Karpas-422 (cell line): ENCODE measurements around the gene SNX8. TPM values are rescaled to one million over a fixed set of nuclear protein-coding genes. Genes with fewer than 3 reads are reported as not detected.
A peak's percentile ranks its signal among the peaks of the same experiment; 100 is the strongest.

Experiments used
- DNase-seq: peaks from one replicate; pipeline ENCODE4 v3.0.0-alpha.2; 2015
- H2AFZ ChIP-seq: fragments of 200-600 bp; sonication (generic); 2 replicates; pipeline ENCODE4 v1.6.1; 2014; ENCODE audit warnings: antibody characterized with exemption, low read length, mixed read lengths
- H3K27ac ChIP-seq: fragments of 200-600 bp; sonication (generic); 2 replicates; pipeline ENCODE4 v1.5.1; 2014; ENCODE audit warnings: mild to moderate bottlenecking, low read length, moderate library complexity
- H3K27me3 ChIP-seq: fragments of 200-600 bp; sonication (generic); 2 replicates; pipeline ENCODE4 v1.6.1; 2014; ENCODE audit warnings: low read length, mixed read lengths
- H3K36me3 ChIP-seq: fragments of 200-600 bp; sonication (generic); 2 replicates; pipeline ENCODE4 v1.6.1; 2014; ENCODE audit warnings: low read length, mixed read lengths; ENCODE audit not compliant: insufficient read depth
- H3K4me1 ChIP-seq: fragments of 200-600 bp; sonication (generic); 2 replicates; pipeline ENCODE4 v1.6.1; 2014; ENCODE audit warnings: mild to moderate bottlenecking, low read length, mixed read lengths
- H3K4me2 ChIP-seq: fragments of 200-600 bp; sonication (generic); 2 replicates; pipeline ENCODE4 v1.6.1; 2014; ENCODE audit warnings: low read length, low read depth, mild to moderate bottlenecking; ENCODE audit not compliant: poor library complexity, severe bottlenecking
- H3K4me3 ChIP-seq: fragments of 200-600 bp; sonication (generic); 2 replicates; pipeline ENCODE4 v1.5.1; 2014; ENCODE audit warnings: mild to moderate bottlenecking, antibody characterized with exemption, low read length, mixed read lengths
- H3K79me2 ChIP-seq: fragments of 200-600 bp; sonication (generic); 2 replicates; pipeline ENCODE4 v1.6.1; 2014; ENCODE audit warnings: mild to moderate bottlenecking, low read length, mixed read lengths
- H3K9ac ChIP-seq: fragments of 200-600 bp; sonication (generic); 2 replicates; pipeline ENCODE4 v1.6.0; 2014; ENCODE audit warnings: low read length
- H3K9me2 ChIP-seq: fragments of 200-600 bp; sonication (generic), shearing (Covaris generic); replicated peaks from 2 replicates; pipeline ENCODE4 v1.6.0; 2014; ENCODE audit warnings: mild to moderate bottlenecking, low read length, moderate library complexity; ENCODE audit not compliant: insufficient read depth
- H3K9me3 ChIP-seq: fragments of 300-700, 200-600 bp; sonication (generic); 2 replicates; pipeline ENCODE4 v1.6.1; 2014; ENCODE audit warnings: low read length, mixed read lengths
- H4K20me1 ChIP-seq: fragments of 200-600 bp; sonication (generic); 2 replicates; pipeline ENCODE4 v1.6.1; 2014; ENCODE audit warnings: mild to moderate bottlenecking, antibody characterized with exemption, low read length, low read depth; ENCODE audit not compliant: insufficient read depth
- total RNA-seq: library from RNA; depleted of rRNA; stranded (reverse); fragments of >200 nt; shearing (Covaris generic); gene quantifications from 2 replicates; pipeline ENCODE4 v1.2.3, GENCODE V29; 2014; ENCODE audit warnings: low replicate concordance

Gene SNX8
- total RNA-seq, 1 experiment from 2014 or later = 2.6 TPM

DNA sequence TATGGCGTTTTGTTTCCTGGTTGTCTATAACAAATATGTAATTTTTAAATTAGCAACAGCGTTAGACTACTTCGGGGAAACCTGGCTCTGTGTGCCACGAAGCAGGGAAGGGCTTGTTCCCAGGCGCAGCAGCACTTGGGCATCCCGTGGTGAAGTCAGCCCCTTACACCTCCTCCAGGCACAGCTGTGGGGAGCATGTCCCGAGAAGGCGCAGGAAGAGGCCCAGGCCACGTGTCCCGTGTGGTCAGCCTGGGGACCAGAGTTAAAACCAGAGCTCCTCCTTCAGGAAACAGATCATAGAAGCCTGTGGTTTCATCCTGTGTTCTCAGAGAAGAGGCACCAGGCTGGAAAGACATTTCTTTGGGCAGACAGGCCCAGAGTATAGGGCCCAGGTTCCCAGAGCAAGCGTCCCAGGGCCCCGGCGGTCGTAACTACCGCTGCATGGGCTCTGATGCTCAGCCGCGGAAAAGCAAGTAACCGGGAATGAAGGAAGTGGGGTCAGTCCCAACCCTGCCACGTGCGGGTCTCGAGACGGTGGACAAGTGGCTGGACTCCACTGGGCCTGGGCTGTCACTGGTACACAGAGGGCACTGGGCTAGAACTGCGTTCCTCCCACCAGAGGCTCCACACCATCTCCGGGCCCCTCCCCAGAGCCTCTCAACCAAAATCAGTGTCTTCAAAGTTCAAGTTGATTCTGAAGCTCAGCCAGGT is 65.1 kb downstream of the SNX8 start:
- Histone ChIP-seq H3K9ac (no peak overlapping the region), H3K36me3 (no peaks in the 10 kb centered on the region), H3K27me3 (no peaks in the 10 kb centered on the region), H3K9me3 (no peaks in the 10 kb centered on the region), H3K4me1 (no peaks in the 10 kb centered on the region), H4K20me1 (no peaks in the 10 kb centered on the region), H3K79me2 (no peaks in the 10 kb centered on the region), H2AFZ (no peak overlapping the region), H3K4me2 (no peak overlapping the region), H3K27ac (no peak overlapping the region), H3K4me3 (no peak overlapping the region), H3K9me2 (no peaks in the 10 kb centered on the region)
- no peak for DNase-seq

DNA sequence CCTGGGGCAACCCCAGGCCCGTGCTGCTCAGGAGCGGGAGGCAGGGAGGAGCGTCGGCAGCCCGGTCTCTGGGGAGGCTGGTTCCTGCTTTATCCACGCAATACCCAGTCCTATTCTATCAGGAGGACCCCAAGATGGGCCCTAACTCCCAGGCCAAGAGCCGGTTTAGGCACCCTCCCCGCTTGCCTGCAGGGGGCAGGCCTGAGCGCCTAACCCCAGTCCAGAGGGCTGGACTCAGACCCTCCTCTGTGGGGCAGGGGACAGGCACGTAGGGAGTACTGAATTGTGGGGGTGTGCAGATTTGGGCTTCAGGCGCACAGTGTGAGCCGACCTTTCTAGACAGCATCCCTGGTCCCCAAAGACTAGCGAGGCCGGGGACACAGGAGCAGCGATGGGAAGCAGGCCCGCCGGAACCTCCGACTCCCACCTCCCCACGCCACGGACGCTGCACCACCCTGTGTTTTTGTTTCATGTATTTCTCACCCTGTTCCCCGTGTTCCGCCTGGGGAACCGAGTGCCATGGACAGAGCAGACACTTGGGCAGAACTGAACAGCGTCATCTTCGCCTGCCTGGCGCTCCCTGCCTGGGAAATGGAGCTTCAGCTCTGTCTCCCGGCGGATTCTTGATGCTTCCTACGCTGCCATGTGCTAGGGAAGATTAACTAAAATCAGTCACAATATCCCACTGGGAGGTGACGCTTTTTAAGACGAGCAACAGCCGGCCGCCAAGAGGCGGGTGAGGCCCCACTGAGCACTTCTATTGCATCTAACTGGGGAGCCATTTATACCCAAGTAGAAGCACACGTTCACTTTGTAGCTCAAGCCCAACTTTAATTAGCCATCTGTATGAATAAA is 66.9 kb downstream of the SNX8 start:
- Histone ChIP-seq H3K27me3 (no peaks in the 10 kb centered on the region), H3K27ac (no peak overlapping the region), H3K4me2 (no peak overlapping the region), H3K9me2 (no peaks in the 10 kb centered on the region), H3K9me3 (no peaks in the 10 kb centered on the region), H3K9ac (no peak overlapping the region), H2AFZ (no peak overlapping the region), H4K20me1 (no peaks in the 10 kb centered on the region), H3K36me3 (no peaks in the 10 kb centered on the region), H3K4me1 (peaks cover 13% of the 10 kb centered on the region), H3K79me2 (peaks cover 12% of the 10 kb centered on the region), H3K4me3 (no peak overlapping the region)
- peak; percentile 79 for DNase-seq

- peaks cover 15% of the 10 kb centered on the region for H3K4me1 ChIP-seq
- H2AFZ ChIP-seq = no peak overlapping the region
- no peak for DNase-seq
- H4K20me1 ChIP-seq = no peaks in the 10 kb centered on the region
- no peaks in the 10 kb centered on the region for H3K27me3 ChIP-seq
- H3K27ac ChIP-seq = no peak overlapping the region
- no peaks in the 10 kb centered on the region for H3K36me3 ChIP-seq
- H3K9me2 ChIP-seq = no peaks in the 10 kb centered on the region
- peaks cover 25% of the 10 kb centered on the region for H3K79me2 ChIP-seq
- H3K9me3 ChIP-seq = no peaks in the 10 kb centered on the region
- no peak overlapping the region; the same call in 1 of the 2 replicates for H3K9ac ChIP-seq
- no peak overlapping the region for H3K4me3 ChIP-seq
- H3K4me2 ChIP-seq = no peak overlapping the region
Measured at GRCh38 chr7:2245883-2246675, 68.2 kb downstream of the SNX8 start.

DNA sequence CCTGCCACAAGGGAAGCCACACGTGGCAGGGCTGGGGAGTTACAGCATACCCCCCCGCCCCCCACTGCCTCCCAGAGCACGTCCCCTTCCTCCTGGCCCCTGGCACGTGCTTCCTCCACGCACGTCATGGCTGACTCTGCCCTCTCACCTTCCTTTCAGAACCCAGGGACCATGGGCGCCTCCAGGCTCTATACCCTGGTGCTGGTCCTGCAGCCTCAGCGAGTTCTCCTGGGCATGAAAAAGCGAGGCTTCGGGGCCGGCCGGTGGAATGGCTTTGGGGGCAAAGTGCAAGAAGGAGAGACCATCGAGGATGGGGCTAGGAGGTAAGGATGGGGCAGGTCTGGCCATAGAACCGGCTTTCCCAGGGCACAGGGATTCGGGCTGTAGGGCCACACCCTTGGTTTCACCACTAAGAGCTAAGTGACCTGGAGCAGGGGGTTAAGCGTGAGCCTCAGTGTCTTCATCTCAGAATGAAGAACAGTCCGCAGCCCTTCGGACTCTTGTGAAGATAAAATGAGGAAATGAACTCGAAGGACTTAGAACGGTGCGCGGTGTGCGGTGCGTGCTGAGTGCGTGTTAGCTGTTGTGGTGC is 69.7 kb downstream of the SNX8 start:
- no peaks in the 10 kb centered on the region for H3K36me3 ChIP-seq
- no peak for DNase-seq
- H3K79me2 ChIP-seq = peaks cover 39% of the 10 kb centered on the region
- peaks cover 24% of the 10 kb centered on the region for H3K4me1 ChIP-seq
- H3K9me3 ChIP-seq = no peaks in the 10 kb centered on the region
- H3K27ac ChIP-seq = no peak overlapping the region
- H2AFZ ChIP-seq = no peak overlapping the region
- H3K9ac ChIP-seq = no peak overlapping the region
- H3K9me2 ChIP-seq = no peaks in the 10 kb centered on the region
- no peak overlapping the region for H3K4me2 ChIP-seq
- 0 out of 2 replicates have a peak, but pooled peaks cover 3% of the 10 kb centered on the region for H4K20me1 ChIP-seq
- no peaks in the 10 kb centered on the region for H3K27me3 ChIP-seq
- H3K4me3 ChIP-seq = no peak overlapping the region

DNA sequence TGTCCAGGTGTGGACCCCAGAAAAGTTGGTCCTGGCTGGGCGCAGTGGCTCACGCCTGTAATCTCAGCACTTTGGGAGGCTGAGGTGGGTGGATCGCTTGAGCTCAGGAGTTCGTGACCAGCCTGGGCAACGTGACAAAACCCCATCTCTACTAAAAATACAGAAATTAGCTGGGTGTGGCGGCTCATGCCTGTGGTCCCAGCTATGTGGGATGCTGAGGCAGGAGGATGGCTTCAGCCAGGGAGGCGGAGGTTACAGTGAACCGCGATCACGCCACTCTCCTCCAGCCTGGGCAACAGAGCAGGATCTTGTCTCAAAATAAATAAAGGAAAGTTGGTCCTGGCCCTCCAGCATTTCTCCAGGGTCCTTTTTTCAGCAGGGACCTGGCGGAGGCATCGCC is 70.8 kb downstream of the SNX8 start:
- Histone ChIP-seq H3K36me3 (peaks cover under 1% of the 10 kb centered on the region; the same call in 1 of the 2 replicates), H3K4me3 (peak overlapping the region; percentile 93), H3K79me2 (peaks cover 40% of the 10 kb centered on the region), H4K20me1 (0 out of 2 replicates have a peak, but pooled peaks cover 3% of the 10 kb centered on the region), H3K9me3 (no peaks in the 10 kb centered on the region), H3K27ac (no peak overlapping the region), H3K27me3 (no peaks in the 10 kb centered on the region), H3K9ac (peak overlapping the region; percentile 99), H3K4me2 (peak overlapping the region; percentile 98), H3K4me1 (peaks cover 24% of the 10 kb centered on the region), H3K9me2 (no peaks in the 10 kb centered on the region), H2AFZ (no peak overlapping the region)
- no peak for DNase-seq

- Histone ChIP-seq H3K4me1 (peaks cover 31% of the 10 kb centered on the region), H3K27ac (peak overlapping the region; percentile 64), H3K4me2 (peak overlapping the region; percentile 98), H3K27me3 (no peaks in the 10 kb centered on the region), H3K9me2 (no peaks in the 10 kb centered on the region), H3K79me2 (peaks cover 40% of the 10 kb centered on the region), H3K9me3 (no peaks in the 10 kb centered on the region), H2AFZ (peak overlapping the region; percentile 87; the same call in 1 of the 2 replicates), H3K9ac (peak overlapping the region; percentile 99), H3K36me3 (peaks cover 8% of the 10 kb centered on the region), H3K4me3 (peak overlapping the region; percentile 93), H4K20me1 (0 out of 2 replicates have a peak, but pooled peaks cover 3% of the 10 kb centered on the region)
- DNase-seq = peak; percentile 75
Measured at GRCh38 chr7:2242541-2243429, 71.5 kb downstream of the SNX8 start.
